Measurements from ENCODE around the gene YIPF4.

The YIPF4 gene

GRCh38 chr2:32277674-32278477 lies at the start of gene YIPF4:
Gene YIPF4 (plus strand): TSS chr2:32277904. CDS start chr2:32278156, 252 bp downstream.
- TF ChIP-seq CTCF (IDR thresholded peaks at IDR 0.05), result no peak
- DNase-seq, result peak; percentile 86
- Mint-ChIP-seq H3K27me3 (ENCODE audit: low read depth, poor library complexity) (peaks cover 21% of the 10 kb centered on the region), H3K4me3 (peak within 1 kb of the TSS; percentile 94), H3K36me3 (ENCODE audit: low read depth) (peaks cover 22% of the 10 kb centered on the region), H3K9me3 (peaks cover 7% of the 10 kb centered on the region), H3K27ac (peak within 1 kb of the TSS; percentile 91), H3K4me1 (peaks cover 19% of the 10 kb centered on the region)

GRCh38 chr2:32228181-32228580 lies 49.5 kb upstream of the YIPF4 start:
- peaks cover 20% of the 10 kb centered on the region for H3K36me3 Mint-ChIP-seq (ENCODE audit: low read depth)
- H3K4me1 Mint-ChIP-seq, result peaks cover 18% of the 10 kb centered on the region
- peaks cover 2% of the 10 kb centered on the region for H3K27me3 Mint-ChIP-seq (ENCODE audit: low read depth, poor library complexity)
- peak overlapping the region; percentile 74 for H3K27ac Mint-ChIP-seq
- DNase-seq, result no peak
- H3K4me3 Mint-ChIP-seq, result no peak overlapping the region
- TF ChIP-seq CTCF (IDR thresholded peaks at IDR 0.05), result no peak
- no peaks in the 10 kb centered on the region for H3K9me3 Mint-ChIP-seq

GRCh38 chr2:32229635-32230034 lies 48.1 kb upstream of the YIPF4 start:
- Mint-ChIP-seq H3K9me3 (no peaks in the 10 kb centered on the region), H3K4me3 (no peak overlapping the region), H3K27ac (peak overlapping the region; percentile 92), H3K36me3 (ENCODE audit: low read depth) (peaks cover 18% of the 10 kb centered on the region), H3K27me3 (ENCODE audit: low read depth, poor library complexity) (peaks cover 2% of the 10 kb centered on the region), H3K4me1 (peaks cover 18% of the 10 kb centered on the region)
- DNase-seq, result no peak
- no peak for TF ChIP-seq CTCF (IDR thresholded peaks at IDR 0.05)

- no peak for TF ChIP-seq CTCF (IDR thresholded peaks at IDR 0.05)
- Mint-ChIP-seq H3K27me3 (ENCODE audit: low read depth, poor library complexity) (no peaks in the 10 kb centered on the region), H3K4me3 (no peak overlapping the region), H3K4me1 (peaks cover 18% of the 10 kb centered on the region), H3K9me3 (no peaks in the 10 kb centered on the region), H3K36me3 (ENCODE audit: low read depth) (peaks cover 11% of the 10 kb centered on the region), H3K27ac (no peak overlapping the region)
- DNase-seq, result no peak
Observed at GRCh38 chr2:32231959-32232358, 45.7 kb upstream of the YIPF4 start.

GRCh38 chr2:32235315-32235714 lies 42.4 kb upstream of the YIPF4 start:
- no peak overlapping the region for H3K27ac Mint-ChIP-seq
- no peak for TF ChIP-seq CTCF (IDR thresholded peaks at IDR 0.05)
- H3K36me3 Mint-ChIP-seq (ENCODE audit: low read depth), result peaks cover 11% of the 10 kb centered on the region
- H3K27me3 Mint-ChIP-seq (ENCODE audit: low read depth, poor library complexity), result no peaks in the 10 kb centered on the region
- no peak overlapping the region for H3K4me3 Mint-ChIP-seq
- no peaks in the 10 kb centered on the region for H3K9me3 Mint-ChIP-seq
- H3K4me1 Mint-ChIP-seq, result peaks cover 11% of the 10 kb centered on the region
- DNase-seq, result no peak

GRCh38 chr2:32237488-32237887 lies 40.2 kb upstream of the YIPF4 start:
- no peak for DNase-seq
- Mint-ChIP-seq H3K9me3 (no peaks in the 10 kb centered on the region), H3K4me3 (no peak overlapping the region), H3K27me3 (ENCODE audit: low read depth, poor library complexity) (no peaks in the 10 kb centered on the region), H3K4me1 (peaks cover 6% of the 10 kb centered on the region), H3K36me3 (ENCODE audit: low read depth) (peaks cover 7% of the 10 kb centered on the region), H3K27ac (no peak overlapping the region)
- TF ChIP-seq CTCF (IDR thresholded peaks at IDR 0.05), result no peak

All from nephron progenitor cell (in vitro differentiated cells).